Thyroid gland (tissue), 4 donors: Measurements from ENCODE around the gene SPINT2. TPM values are rescaled to one million over a fixed set of nuclear protein-coding genes. Genes with fewer than 3 reads are reported as not detected.

ENCODE experiments used
- DNase-seq, 2 donors: peaks; one replicate each; pipeline ENCODE4 v3.0.0-alpha.2; 2019
- H3K27ac ChIP-seq, 3 donors: fragments of 200-600 bp; sonication (generic); 1 replicate in 2 of 3; 2 replicates in 1 of 3; pipeline ENCODE4 v1.5.1; 2016 to 2019; ENCODE audit warnings: mild to moderate bottlenecking in 1 of 3, moderate library complexity in 1 of 3
- H3K27me3 ChIP-seq: fragments of 200-600 bp; sonication (generic); one replicate; pipeline ENCODE4 v1.5.1; 2019
- H3K36me3 ChIP-seq, 2 donors: fragments of 200-600 bp; sonication (generic); one replicate each; pipeline ENCODE4 v1.5.1; 2016 to 2019
- H3K4me1 ChIP-seq, 2 donors: fragments of 200-600 bp; sonication (generic); one replicate each; pipeline ENCODE4 v1.5.1; 2017 to 2019
- H3K4me3 ChIP-seq, 3 donors: fragments of 200-600 bp; sonication (generic); replicated peaks in 1 of 3; 1 replicate in 2 of 3; 2 replicates in 1 of 3; pipeline ENCODE4 v1.5.1; 2016; ENCODE audit warnings: mild to moderate bottlenecking in 1 of 3
- H3K9me3 ChIP-seq: fragments of 200-600 bp; sonication (generic); one replicate; pipeline ENCODE4 v1.5.1; 2017
- CTCF ChIP-seq, 6 experiments: fragments of 200-600 bp in 3 of 6; fragments of 450-650 bp in 3 of 6; sonication (generic) in 3 of 6; IDR thresholded peaks; one replicate each; pipeline ENCODE4 v1.5.1; 2016 to 2019; ENCODE audit warnings: antibody characterized with exemption in 6 of 6, mild to moderate bottlenecking in 2 of 6, inconsistent platforms in 1 of 6, moderate library complexity in 1 of 6
- POLR2A ChIP-seq, 2 donors: fragments of 450-650 bp; IDR thresholded peaks; one replicate each; pipeline ENCODE4 v1.6.1; 2017; ENCODE audit warnings: antibody characterized with exemption in 2 of 2, mild to moderate bottlenecking in 2 of 2, moderate library complexity in 1 of 2
- WGBS, 2 donors: methylation state at CpG; one replicate each; pipeline ENCODE4 v1.1.5; 2017; 5-methylcytosine and 5-hydroxymethylcytosine counted together
- intact Hi-C: fragments of 100-400 bp; cut with DNase I; formaldehyde crosslinking; loops from one replicate; pipeline ENCODE4 v1.15.1; 2023
- total RNA-seq, 4 donors: library from RNA; depleted of rRNA; stranded (reverse); fragments of >200 nt; gene quantifications; one replicate each; pipeline ENCODE4 v1.2.3, GENCODE V29; 2016

SPINT2 gene
- total RNA-seq, 4 donors from 2014 or later: 424 to 1,529 (median 712) TPM

GRCh38 chr19:38316477-38317067 lies 52.2 kb downstream of the SPINT2 start:
- peak overlapping the region; percentile 47 to 85 (median 72) for H3K27ac ChIP-seq
- DNase-seq: no peak
- H3K4me3 ChIP-seq: peak overlapping the region in 2 of 3 donors; percentile 32 to 57
- peaks cover 0 to 21% of the 10 kb centered on the region in 2 donors for H3K4me1 ChIP-seq
- WGBS, 2 donors: 35 to 39% methylated on average over 8 of the region's 8 CpGs
- intact Hi-C loops: loop anchor here (5.0 kb wide), 1 partner anchor 54 kb away; the partner anchor contains the start of gene SPINT2
- TF ChIP-seq CTCF (IDR thresholded peaks at IDR 0.05): no peak
- TF ChIP-seq POLR2A (IDR thresholded peaks at IDR 0.05): no peak
- H3K36me3 ChIP-seq: no peaks in the 10 kb centered on the region
- no peaks in the 10 kb centered on the region for H3K27me3 ChIP-seq
- no peaks in the 10 kb centered on the region for H3K9me3 ChIP-seq

GRCh38 chr19:38317104-38317612 lies 52.8 kb downstream of the SPINT2 start:
- Histone ChIP-seq H3K27me3 (no peaks in the 10 kb centered on the region), H3K9me3 (no peaks in the 10 kb centered on the region), H3K27ac (no peak overlapping the region), H3K36me3 (no peaks in the 10 kb centered on the region), H3K4me3 (no peak overlapping the region), H3K4me1 (peaks cover 0 to 21% of the 10 kb centered on the region in 2 donors)
- TF ChIP-seq CTCF (IDR thresholded peaks at IDR 0.05) (no peak), POLR2A (IDR thresholded peaks at IDR 0.05) (no peak)
- intact Hi-C loops: loop anchor here (5.0 kb wide), 1 partner anchor 55 kb away; the partner anchor contains the start of gene SPINT2
- no peak for DNase-seq
- WGBS, 2 donors: 73 to 74% methylated on average over 11 of the region's 11 CpGs

DNA sequence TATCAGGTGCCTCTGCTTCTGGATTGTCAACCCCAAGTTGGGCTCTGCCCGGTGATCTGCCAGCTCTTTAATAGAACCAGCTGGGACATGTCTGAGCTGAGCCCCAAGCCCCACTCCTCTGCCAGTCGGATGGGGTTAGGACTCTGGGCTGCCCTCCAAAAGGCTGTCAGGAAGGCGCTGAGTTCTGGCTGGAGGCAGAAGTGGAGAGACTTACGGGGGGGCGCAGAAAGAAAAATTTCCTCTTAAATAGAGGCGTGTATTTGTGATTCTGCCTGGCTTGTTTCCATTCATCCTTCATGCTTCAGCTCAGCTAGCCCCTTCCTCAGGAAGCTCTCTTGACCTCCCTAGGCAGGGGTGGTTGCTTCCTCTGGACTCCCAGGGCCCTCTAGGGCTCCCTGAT lies 54.3 kb downstream of the SPINT2 start:
- DNase-seq: no peak
- Histone ChIP-seq H3K4me1 (peaks cover 0 to 21% of the 10 kb centered on the region in 2 donors), H3K9me3 (no peaks in the 10 kb centered on the region), H3K27ac (no peak overlapping the region), H3K36me3 (no peaks in the 10 kb centered on the region), H3K27me3 (no peaks in the 10 kb centered on the region), H3K4me3 (no peak overlapping the region)
- WGBS, 2 donors: 38 to 47% methylated on average over 6 of the region's 6 CpGs
- no peak for TF ChIP-seq POLR2A (IDR thresholded peaks at IDR 0.05)
- no peak for TF ChIP-seq CTCF (IDR thresholded peaks at IDR 0.05)
- intact Hi-C loops: loop anchor here (5.0 kb wide), 1 partner anchor 56 kb away; the partner anchor contains the start of gene SPINT2

- Histone ChIP-seq H3K4me1 (peaks cover 0 to 21% of the 10 kb centered on the region in 2 donors), H3K9me3 (no peaks in the 10 kb centered on the region), H3K36me3 (no peaks in the 10 kb centered on the region), H3K4me3 (peak within 1 kb of the TSS; percentile 6 to 51 (median 17)), H3K27me3 (no peaks in the 10 kb centered on the region), H3K27ac (peak within 1 kb of the TSS in 1 of 3 donors; percentile 30)
- peak in 1 of 6 experiments; percentile 11 for TF ChIP-seq CTCF (IDR thresholded peaks at IDR 0.05)
- TF ChIP-seq POLR2A (IDR thresholded peaks at IDR 0.05): peak in 1 of 2 donors; percentile 35
- peak; percentile 16 to 25 for DNase-seq
- WGBS, 2 donors: 2 to 11% methylated on average over 25 to 30 of the region's 76 CpGs
- intact Hi-C loops: loop anchor here (5.0 to 10.0 kb wide), 2 partner anchors 57 to 425 kb away; partner anchors contain the start of gene SPINT2
Observed at GRCh38 chr19:38319421-38320258, 55.3 kb downstream of the SPINT2 start, which contains the start of gene KCNK6. KCNK6 (plus strand) TSS chr19:38319845; CDS start chr19:38319951, 106 bp downstream.
